H1 (cell line): Measurements from ENCODE around the gene USP9Y. TPM values are rescaled to one million over a fixed set of nuclear protein-coding genes. Genes with fewer than 3 reads are reported as not detected.

ENCODE experiments used
- BCL11A ChIP-seq, 2 experiments: IDR thresholded peaks; one replicate each; pipeline ENCODE4 v1.6.1; 2011; ENCODE audit warnings: low read depth in 2 of 2, low read length in 2 of 2, mild to moderate bottlenecking in 2 of 2
- HDAC2 ChIP-seq, 2 experiments: fragments of 300-600 bp in 1 of 2; sonication (generic) in 1 of 2; IDR thresholded peaks; 2 replicates each; pipeline ENCODE4 v1.6.1; 2011 to 2012; ENCODE audit warnings: low read depth in 2 of 2, low read length in 2 of 2, mild to moderate bottlenecking in 2 of 2, moderate library complexity in 2 of 2, borderline replicate concordance in 1 of 2, inconsistent platforms in 1 of 2
- HDAC6 ChIP-seq: IDR thresholded peaks from one replicate; pipeline ENCODE4 v1.7.1; 2012; ENCODE audit warnings: low read depth, mild to moderate bottlenecking, inconsistent platforms, low read length, moderate library complexity
- NANOG ChIP-seq: IDR thresholded peaks from 2 replicates; pipeline ENCODE4 v1.6.1; 2011; ENCODE audit warnings: low read length, low read depth, mild to moderate bottlenecking, inconsistent platforms; ENCODE audit not compliant: insufficient read depth, poor library complexity, severe bottlenecking
- POU5F1 ChIP-seq: IDR thresholded peaks from 2 replicates; pipeline ENCODE4 v1.6.1; 2011; ENCODE audit warnings: low read depth, mild to moderate bottlenecking, low read length, moderate library complexity
- SIRT6 ChIP-seq: IDR thresholded peaks from one replicate; pipeline ENCODE4 v1.7.1; 2012; ENCODE audit warnings: low read length, inconsistent platforms
- polyA plus RNA-seq, 7 experiments: library from polyadenylated mRNA; depleted of rRNA in 3 of 7; stranded (reverse) in 5 of 7; unstranded in 2 of 7; fragments of >200 nt in 5 of 7; fragments of 200-250 nt in 2 of 7; gene quantifications; 1 replicate in 5 of 7; 2 replicates in 1 of 7; 4 replicates in 1 of 7; pipeline versions ENCODE4 v1.2.1 to v1.2.3, GENCODE V29; 2011 to 2013; ENCODE audit warnings: missing spikeins in 2 of 7, mixed read lengths in 2 of 7
- total RNA-seq: library from RNA; stranded (reverse); fragmentation: NEBNext Ultra II Directional; extraction: Animal tissue kit (Norgen Biotek cat#: 25700); gene quantifications from 2 replicates; pipeline ENCODE4 v1.2.1, GENCODE V29; 2021
- TF ChIP-seq, protein P1 (sequence below): fragments of 300-600 bp; sonication (generic); IDR thresholded peaks from 2 replicates; pipeline ENCODE4 v1.7.1; 2012; ENCODE audit warnings: low read length, moderate library complexity, mild to moderate bottlenecking, inconsistent platforms; ENCODE audit not compliant: insufficient replicate concordance
- TF ChIP-seq, protein P2 (sequence below): IDR thresholded peaks from 2 replicates; pipeline ENCODE4 v1.6.1; 2011; ENCODE audit warnings: low read depth, mild to moderate bottlenecking, low read length; ENCODE audit not compliant: insufficient read depth

USP9Y gene
- total and polyA plus RNA-seq, 2 of the 8 experiments (the other 6 are each of a cell fraction or from before 2014, with no cell fraction given) = 28.3 to 34.1 TPM

DNA sequence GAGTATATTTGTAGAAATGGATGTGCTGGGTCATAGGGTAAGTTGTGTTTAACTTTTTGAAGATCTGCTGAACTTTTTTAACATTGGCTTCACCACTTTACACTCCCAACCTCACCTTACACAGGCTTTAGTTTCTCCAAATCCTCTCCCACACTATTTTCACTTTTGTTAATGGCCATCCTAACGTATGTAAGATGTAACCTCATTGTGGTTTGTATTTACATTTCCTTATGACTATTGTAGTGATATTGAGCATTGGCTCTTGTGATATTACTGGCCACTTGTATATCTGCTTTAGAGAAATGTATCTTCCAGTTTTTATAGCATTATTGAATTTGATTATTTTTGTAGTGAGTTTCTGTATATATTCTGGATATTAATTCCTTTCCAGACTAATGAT is 93.0 kb downstream of the USP9Y start (continued):
- TF ChIP-seq, protein P1, sequence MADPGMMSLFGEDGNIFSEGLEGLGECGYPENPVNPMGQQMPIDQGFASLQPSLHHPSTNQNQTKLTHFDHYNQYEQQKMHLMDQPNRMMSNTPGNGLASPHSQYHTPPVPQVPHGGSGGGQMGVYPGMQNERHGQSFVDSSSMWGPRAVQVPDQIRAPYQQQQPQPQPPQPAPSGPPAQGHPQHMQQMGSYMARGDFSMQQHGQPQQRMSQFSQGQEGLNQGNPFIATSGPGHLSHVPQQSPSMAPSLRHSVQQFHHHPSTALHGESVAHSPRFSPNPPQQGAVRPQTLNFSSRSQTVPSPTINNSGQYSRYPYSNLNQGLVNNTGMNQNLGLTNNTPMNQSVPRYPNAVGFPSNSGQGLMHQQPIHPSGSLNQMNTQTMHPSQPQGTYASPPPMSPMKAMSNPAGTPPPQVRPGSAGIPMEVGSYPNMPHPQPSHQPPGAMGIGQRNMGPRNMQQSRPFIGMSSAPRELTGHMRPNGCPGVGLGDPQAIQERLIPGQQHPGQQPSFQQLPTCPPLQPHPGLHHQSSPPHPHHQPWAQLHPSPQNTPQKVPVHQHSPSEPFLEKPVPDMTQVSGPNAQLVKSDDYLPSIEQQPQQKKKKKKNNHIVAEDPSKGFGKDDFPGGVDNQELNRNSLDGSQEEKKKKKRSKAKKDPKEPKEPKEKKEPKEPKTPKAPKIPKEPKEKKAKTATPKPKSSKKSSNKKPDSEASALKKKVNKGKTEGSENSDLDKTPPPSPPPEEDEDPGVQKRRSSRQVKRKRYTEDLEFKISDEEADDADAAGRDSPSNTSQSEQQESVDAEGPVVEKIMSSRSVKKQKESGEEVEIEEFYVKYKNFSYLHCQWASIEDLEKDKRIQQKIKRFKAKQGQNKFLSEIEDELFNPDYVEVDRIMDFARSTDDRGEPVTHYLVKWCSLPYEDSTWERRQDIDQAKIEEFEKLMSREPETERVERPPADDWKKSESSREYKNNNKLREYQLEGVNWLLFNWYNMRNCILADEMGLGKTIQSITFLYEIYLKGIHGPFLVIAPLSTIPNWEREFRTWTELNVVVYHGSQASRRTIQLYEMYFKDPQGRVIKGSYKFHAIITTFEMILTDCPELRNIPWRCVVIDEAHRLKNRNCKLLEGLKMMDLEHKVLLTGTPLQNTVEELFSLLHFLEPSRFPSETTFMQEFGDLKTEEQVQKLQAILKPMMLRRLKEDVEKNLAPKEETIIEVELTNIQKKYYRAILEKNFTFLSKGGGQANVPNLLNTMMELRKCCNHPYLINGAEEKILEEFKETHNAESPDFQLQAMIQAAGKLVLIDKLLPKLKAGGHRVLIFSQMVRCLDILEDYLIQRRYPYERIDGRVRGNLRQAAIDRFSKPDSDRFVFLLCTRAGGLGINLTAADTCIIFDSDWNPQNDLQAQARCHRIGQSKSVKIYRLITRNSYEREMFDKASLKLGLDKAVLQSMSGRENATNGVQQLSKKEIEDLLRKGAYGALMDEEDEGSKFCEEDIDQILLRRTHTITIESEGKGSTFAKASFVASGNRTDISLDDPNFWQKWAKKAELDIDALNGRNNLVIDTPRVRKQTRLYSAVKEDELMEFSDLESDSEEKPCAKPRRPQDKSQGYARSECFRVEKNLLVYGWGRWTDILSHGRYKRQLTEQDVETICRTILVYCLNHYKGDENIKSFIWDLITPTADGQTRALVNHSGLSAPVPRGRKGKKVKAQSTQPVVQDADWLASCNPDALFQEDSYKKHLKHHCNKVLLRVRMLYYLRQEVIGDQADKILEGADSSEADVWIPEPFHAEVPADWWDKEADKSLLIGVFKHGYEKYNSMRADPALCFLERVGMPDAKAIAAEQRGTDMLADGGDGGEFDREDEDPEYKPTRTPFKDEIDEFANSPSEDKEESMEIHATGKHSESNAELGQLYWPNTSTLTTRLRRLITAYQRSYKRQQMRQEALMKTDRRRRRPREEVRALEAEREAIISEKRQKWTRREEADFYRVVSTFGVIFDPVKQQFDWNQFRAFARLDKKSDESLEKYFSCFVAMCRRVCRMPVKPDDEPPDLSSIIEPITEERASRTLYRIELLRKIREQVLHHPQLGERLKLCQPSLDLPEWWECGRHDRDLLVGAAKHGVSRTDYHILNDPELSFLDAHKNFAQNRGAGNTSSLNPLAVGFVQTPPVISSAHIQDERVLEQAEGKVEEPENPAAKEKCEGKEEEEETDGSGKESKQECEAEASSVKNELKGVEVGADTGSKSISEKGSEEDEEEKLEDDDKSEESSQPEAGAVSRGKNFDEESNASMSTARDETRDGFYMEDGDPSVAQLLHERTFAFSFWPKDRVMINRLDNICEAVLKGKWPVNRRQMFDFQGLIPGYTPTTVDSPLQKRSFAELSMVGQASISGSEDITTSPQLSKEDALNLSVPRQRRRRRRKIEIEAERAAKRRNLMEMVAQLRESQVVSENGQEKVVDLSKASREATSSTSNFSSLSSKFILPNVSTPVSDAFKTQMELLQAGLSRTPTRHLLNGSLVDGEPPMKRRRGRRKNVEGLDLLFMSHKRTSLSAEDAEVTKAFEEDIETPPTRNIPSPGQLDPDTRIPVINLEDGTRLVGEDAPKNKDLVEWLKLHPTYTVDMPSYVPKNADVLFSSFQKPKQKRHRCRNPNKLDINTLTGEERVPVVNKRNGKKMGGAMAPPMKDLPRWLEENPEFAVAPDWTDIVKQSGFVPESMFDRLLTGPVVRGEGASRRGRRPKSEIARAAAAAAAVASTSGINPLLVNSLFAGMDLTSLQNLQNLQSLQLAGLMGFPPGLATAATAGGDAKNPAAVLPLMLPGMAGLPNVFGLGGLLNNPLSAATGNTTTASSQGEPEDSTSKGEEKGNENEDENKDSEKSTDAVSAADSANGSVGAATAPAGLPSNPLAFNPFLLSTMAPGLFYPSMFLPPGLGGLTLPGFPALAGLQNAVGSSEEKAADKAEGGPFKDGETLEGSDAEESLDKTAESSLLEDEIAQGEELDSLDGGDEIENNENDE = no peak
- TF ChIP-seq NANOG (no peak), HDAC6 (no peak), BCL11A (IDR thresholded peaks at IDR 0.05; ENCODE audit: low read depth in 2 of 2, low read length in 2 of 2) (no peak), SIRT6 (no peak), HDAC2 (IDR thresholded peaks at IDR 0.05; ENCODE audit: borderline replicate concordance in 1 of 2, low read depth in 2 of 2, low read length in 2 of 2) (no peak), POU5F1 (no peak)
- TF ChIP-seq, protein P2, sequence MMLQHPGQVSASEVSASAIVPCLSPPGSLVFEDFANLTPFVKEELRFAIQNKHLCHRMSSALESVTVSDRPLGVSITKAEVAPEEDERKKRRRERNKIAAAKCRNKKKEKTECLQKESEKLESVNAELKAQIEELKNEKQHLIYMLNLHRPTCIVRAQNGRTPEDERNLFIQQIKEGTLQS = no peak
